GM13976 (cell line): ENCODE data around the gene CYYR1.

Experiments
- DNase-seq: peaks from one replicate; pipeline ENCODE4 v3.0.0; 2012; ENCODE audit warnings: low spot score
- CTCF ChIP-seq: IDR thresholded peaks from 2 replicates; pipeline ENCODE4 v1.5.1; 2012; ENCODE audit warnings: borderline replicate concordance, mild to moderate bottlenecking; ENCODE audit not compliant: insufficient read depth; ENCODE audit errors: extremely low read depth, missing control alignments, control extremely low read depth
- in situ Hi-C: fragments of 300-500 bp; cut with MboI; formaldehyde crosslinking; loops from one replicate; pipeline ENCODE4 v1.12.0; 2022; ENCODE audit warnings: low sequenced_read_pairs, mixed read lengths, inconsistent platforms; ENCODE audit not compliant: unreplicated experiment

Gene CYYR1

DNA sequence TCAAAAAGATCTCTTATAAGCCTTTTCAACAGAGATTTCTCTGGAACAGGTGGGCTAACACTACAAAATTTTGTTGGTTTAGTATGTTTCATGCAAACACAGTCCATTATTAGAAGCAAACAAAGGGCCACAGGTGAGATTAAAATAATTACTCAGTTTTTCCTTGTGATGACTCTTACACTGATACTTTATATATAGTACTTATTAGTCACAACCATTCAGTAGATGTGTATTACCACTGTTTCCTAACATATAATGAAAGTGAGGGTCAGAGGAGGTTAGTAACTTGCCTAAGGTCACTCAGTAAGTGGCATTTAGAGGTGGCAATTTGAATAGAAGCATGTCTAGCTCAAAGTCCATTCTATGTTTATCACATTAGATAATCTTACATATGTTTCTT lies 44.2 kb downstream of the CYYR1 start:
- in situ Hi-C loops = no loop called here
- no peak for DNase-seq
- TF ChIP-seq CTCF = no peak

- DNase-seq = no peak
- in situ Hi-C loops = no loop called here
- no peak for TF ChIP-seq CTCF
These were observed 50.4 kb downstream of the CYYR1 start for GRCh38 chr21:26522704-26523103.

- no peak for DNase-seq
- no peak for TF ChIP-seq CTCF
- in situ Hi-C loops = no loop called here
These were observed 53.9 kb downstream of the CYYR1 start for GRCh38 chr21:26519142-26519541.

DNA sequence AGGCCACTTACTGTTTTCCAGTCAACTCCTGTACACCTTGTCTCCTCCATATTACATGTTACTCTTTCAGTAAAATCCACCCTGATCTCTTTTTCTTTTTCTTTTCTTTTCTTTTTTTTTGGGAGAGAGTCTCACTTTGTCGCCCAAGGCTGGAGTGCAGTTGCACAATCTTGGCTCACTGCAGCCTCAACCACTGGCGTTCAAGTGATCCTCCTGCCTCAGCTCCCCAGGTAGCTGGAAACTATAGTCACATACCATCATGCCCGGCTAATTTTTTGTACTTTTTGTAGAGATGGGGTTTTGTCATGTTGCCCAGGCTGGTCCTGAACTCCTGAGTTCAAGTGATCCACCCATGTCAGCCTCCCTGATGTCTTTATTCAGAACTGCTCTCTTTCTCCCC lies 57.8 kb downstream of the CYYR1 start:
- in situ Hi-C loops = no loop called here
- DNase-seq = no peak
- TF ChIP-seq CTCF = no peak

GRCh38 chr21:26513212-26513611 lies 59.9 kb downstream of the CYYR1 start:
- DNase-seq = no peak
- in situ Hi-C loops = no loop called here
- no peak for TF ChIP-seq CTCF

DNA sequence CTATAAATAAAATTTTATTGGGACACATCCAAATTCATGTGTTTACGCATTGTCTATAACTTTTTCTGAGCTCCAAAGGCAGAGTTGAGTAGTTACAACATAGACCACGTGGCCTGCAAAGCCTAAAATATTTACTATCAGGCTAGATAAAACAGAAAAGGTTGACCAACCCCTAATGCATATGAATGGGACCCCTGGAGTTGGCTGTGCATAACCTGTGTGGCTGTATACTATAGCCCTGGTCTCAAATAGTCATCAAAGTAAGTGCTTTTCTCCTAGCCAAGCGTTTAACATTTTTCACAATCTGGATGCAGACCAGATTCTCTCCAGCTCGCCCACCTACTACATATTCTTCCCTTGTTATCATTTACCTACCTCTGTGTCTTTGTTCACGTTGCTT lies 60.4 kb downstream of the CYYR1 start:
- DNase-seq = no peak
- TF ChIP-seq CTCF = no peak
- in situ Hi-C loops = no loop called here

DNA sequence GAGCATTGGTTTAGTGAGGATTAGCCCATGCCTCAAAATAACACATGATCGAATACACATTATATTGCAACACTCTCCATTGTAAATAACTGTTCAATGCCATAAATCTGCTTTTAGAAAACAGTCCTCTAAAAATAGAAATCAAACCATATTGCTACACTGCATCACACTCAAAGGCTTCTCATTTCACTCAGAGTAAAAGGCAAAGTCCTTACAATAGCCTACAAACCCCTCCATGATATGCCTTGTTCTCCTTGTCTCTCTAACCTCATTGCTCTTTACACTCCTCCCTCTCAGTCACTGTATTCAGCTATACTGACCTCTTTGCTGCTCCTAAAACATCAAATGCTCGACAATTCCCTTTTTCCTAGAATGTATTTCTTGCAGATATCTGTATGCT lies 64.2 kb downstream of the CYYR1 start:
- no peak for DNase-seq
- in situ Hi-C loops = no loop called here
- TF ChIP-seq CTCF = no peak
